HTR-8/SVneo (cell line): ENCODE results near the gene LGI4.
"Not testable (repeated sequence)": the region's sequence is repeated elsewhere in the genome, so short reads cannot be mapped to it uniquely, and the experiment has no call there.

ENCODE experiments used
- DNase-seq: peaks from one replicate; pipeline ENCODE4 v3.0.0; 2011; ENCODE audit warnings: low spot score, mixed read lengths; ENCODE audit not compliant: insufficient read length
- FAIRE-seq: peaks from 2 replicates; lab custom pipeline; 2011; peaks lifted over from hg19 to GRCh38; lab: Jason Lieb, UNC

The LGI4 gene

GRCh38 chr19:35110974-35111373 lies 23.9 kb downstream of the LGI4 start:
- FAIRE-seq, result no peak
- DNase-seq, result no peak

- DNase-seq, result no peak
- FAIRE-seq, result no peak
These were observed 25.3 kb downstream of the LGI4 start for GRCh38 chr19:35109395-35110112.

GRCh38 chr19:35108730-35109129 lies 26.1 kb downstream of the LGI4 start:
- DNase-seq, result no peak
- no peak for FAIRE-seq

DNA sequence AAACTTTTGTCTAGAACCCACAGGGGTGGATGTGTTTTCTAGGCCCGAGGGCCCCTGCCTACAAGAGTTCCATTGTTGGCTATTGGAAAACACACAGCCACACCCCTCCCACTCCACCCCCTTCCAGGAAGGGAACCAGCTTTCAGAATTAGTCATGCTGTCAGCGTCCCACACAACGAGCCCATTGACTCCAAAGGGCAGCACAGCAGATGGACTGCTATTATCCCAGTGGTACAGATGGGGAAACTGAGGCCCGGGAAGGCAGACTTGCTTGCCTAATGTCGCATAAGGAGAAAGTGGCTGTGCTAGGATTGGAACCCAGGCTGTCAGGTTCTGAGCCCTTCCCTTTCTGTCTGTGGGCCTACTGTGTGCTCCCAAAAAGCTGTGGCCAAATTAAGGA lies 27.3 kb downstream of the LGI4 start:
- DNase-seq (no peak), FAIRE-seq (no peak)

DNA sequence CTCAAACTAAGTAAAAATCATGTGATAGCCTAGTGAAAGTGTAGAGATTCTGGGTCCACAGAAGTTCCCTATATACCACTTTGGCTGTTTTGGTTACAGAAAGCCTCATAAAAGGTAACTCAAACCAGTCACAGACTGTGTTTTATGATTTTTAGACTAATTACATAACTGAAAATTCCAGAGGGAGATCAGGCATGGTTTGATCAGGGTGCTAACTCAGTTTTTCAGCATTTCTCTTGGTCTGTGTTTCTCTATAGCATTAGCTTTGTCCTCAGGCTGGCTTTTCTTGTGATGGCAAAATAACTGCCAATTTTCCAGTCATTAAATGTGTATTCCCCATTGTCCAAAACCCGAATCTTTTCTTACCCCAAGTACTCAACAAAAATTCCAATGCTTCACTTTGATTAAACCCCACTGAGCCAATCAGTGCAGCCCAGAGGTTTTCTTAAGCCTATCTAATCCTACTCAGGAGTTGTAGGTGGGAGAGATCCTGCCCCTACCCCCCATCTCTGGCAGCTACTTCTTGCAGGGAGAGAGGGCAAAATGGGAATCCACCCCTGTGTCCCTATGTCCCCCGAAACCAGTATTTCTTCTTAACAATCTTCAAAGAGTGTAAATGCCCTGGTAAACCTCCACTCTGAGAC lies 27.8 kb downstream of the LGI4 start:
- DNase-seq, result no peak
- FAIRE-seq, result no peak

- no peak for FAIRE-seq
These were observed 28.6 kb downstream of the LGI4 start for GRCh38 chr19:35106291-35106583.

GRCh38 chr19:35105411-35106290 lies 29.2 kb downstream of the LGI4 start:
- DNase-seq (no peak), FAIRE-seq (peak; percentile 95)

More at GRCh38 chr19:35106291-35106583, 28.6 kb downstream of the LGI4 start:
- DNase-seq, result no peak

GRCh38 chr19:35105047-35105410 lies 29.8 kb downstream of the LGI4 start:
- FAIRE-seq (no peak), DNase-seq (no peak)

GRCh38 chr19:35104361-35104760 lies 30.5 kb downstream of the LGI4 start:
- DNase-seq, result no peak
- no peak for FAIRE-seq

DNA sequence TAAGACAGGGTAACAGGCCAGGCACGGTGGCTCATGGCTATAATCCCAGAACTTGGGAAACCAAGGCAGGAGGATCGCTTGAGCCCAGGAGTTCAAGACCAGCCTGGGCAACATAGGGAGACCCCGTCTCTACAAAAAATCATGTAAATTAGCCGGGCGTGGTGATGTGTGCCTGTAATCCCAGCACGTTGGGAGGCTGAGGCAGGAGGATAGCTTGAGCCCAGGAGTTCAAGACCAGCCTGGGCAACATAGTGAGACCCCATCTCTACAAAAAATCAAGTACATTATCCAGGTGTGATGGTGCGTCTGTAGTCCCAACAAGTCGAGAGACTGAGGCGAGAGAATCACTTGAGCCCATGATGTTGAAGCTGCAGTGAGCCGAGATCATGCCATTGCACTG lies 31.2 kb downstream of the LGI4 start:
- not testable (repeated sequence) for FAIRE-seq

DNA sequence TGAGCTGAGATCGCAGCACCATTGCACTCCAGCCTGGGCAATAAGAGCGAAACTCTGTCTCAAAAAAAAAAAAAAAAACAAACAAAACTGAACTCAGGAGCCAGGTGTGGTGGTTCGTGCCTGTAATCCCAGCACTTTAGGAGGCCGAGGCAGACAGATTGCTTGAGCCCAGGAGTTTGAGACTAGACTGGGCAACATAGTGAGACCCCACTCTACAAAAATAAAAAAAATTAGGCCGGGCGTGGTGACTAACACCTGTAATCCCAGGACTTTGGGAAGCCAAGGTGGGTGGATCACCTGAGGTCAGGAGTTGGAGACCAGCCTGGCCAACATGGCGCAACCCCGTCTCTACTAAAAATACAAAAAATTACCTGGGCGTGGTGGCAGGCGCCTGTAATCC lies 32.9 kb downstream of the LGI4 start:
- DNase-seq, FAIRE-seq: not testable (repeated sequence)

More for the DNA sequence above, 31.2 kb downstream of the LGI4 start:
- DNase-seq, result not testable (repeated sequence)

DNA sequence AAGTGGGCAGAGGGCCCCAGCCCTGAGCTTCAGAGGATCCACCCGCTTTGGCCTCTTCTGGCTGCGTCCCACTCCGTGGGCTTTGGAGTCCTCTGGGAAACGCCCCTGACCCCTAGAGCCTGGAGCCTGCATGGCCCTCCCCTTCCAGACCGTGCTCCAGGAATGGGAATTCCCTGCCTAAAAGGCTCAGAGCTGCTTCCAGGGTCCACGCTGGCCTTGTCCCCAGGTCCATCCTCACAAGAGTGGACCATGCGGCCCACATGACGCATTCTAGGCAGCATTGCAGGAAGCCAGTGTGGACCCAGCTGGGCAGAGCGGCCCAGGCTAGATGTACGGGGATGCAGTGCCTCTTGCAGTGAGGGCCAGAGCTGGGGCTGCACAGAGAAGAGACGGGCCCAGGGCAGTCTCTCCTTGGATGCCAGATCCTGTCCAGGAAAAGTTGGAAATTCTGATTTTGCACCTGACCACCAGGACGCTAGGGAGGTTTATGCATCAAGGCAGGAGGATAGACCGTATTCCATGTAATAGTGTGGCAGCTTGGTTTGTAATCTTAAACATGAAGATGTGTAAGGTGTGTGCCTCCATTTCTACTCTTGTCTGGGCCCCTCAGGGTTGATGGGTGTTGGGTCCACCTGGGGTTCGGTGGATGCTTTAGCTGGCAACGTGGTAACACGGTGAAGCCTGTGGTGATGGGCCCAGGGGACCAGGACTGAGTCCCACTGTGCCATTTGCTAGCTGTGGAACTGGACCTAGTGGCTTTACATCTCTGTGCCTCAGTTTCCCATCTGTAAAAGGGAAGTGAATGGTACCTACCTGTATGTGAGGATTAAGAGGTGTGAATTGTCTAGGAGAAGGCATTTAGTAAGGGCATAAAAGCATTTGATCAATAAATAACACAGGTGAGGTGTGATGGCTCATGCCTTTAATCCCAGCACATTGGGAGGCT lies 34.0 kb downstream of the LGI4 start:
- DNase-seq, result no peak
- no peak for FAIRE-seq

DNA sequence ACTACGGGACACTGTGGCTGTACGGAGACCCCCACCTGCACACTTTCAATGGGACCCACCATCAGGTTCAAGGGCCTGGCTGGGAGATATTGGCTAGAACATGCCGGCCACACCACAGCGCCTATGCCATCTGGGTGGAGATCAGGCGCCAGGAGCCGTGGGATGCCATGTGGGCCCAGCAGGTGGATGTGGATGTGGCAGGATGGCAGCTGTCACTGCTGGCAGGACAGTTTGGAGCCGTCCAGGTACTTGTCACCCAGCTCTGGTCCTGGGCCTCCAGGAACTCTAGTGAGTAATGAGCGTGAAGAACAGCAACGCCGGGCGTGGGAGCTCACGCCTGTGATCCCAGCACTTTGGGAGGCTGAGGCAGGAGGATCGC lies 35.0 kb downstream of the LGI4 start:
- DNase-seq (no peak), FAIRE-seq (no peak)

- FAIRE-seq (no peak), DNase-seq (no peak)
These were observed 35.5 kb downstream of the LGI4 start for GRCh38 chr19:35099155-35099896.

- DNase-seq, result no peak
- FAIRE-seq, result no peak
These were observed 36.3 kb downstream of the LGI4 start for GRCh38 chr19:35098413-35099049.

- DNase-seq (no peak), FAIRE-seq (no peak)
These were observed 39.0 kb downstream of the LGI4 start for GRCh38 chr19:35095667-35096368.

GRCh38 chr19:35094656-35095055 lies 40.2 kb downstream of the LGI4 start:
- FAIRE-seq, result no peak
- no peak for DNase-seq

DNA sequence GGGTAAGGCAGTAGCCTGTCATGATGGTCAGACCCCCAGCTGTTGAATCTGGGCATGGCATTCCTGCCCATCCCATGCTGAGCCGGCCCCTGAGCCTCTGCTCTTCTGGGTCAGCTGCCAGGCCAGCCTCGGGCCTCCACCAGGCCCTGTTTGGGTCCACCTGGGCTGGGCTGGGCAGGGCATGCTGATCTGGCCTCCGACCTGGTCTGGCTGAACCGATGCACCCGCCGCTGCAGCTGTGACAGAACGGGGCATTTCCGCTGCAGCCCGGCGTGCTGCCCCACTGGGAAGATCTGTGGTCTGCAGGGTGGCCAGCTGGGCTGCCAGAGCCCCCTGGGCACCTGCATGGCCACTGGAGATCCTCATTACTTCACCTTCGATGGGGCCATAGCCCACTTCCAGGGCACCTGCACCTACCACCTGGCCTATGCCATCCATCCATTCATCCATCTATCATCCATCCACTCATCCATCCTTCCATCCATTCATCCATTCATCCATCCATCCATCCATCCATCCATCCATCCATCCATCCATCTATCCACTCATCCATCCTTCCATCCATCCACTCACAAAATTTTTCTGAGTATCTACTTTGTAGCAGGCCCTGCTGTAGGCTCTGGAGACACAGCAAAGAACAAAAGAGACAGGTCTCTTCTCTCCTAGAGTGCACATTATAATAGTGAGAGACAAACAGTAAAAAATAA lies 40.8 kb downstream of the LGI4 start:
- no peak for FAIRE-seq
- no peak for DNase-seq
